Smooth muscle cell (in vitro differentiated cells): ENCODE measurements around the gene DAAM2. TPM values are rescaled to one million over a fixed set of nuclear protein-coding genes. Genes with fewer than 3 reads are reported as not detected.

Source experiments
- DNase-seq: peaks from one replicate; lab custom pipeline; 2025; ENCODE audit not compliant: unreplicated experiment; lab: John Stamatoyannopoulos, UW
- H2AFZ ChIP-seq: fragments of 200-600 bp; sonication (generic); 2 replicates; pipeline ENCODE4 v1.6.0; 2016; ENCODE audit warnings: antibody characterized with exemption, low read depth, mild to moderate bottlenecking
- H3F3A ChIP-seq: fragments of 200-600 bp; sonication (generic); 2 replicates; pipeline ENCODE4 v1.6.0; 2017; ENCODE audit warnings: antibody characterized with exemption, low read depth
- H3K27ac ChIP-seq: fragments of 200-600 bp; sonication (generic); 2 replicates; pipeline ENCODE4 v1.5.1; 2016; ENCODE audit warnings: low read depth, mild to moderate bottlenecking
- H3K27me3 ChIP-seq: fragments of 200-600 bp; sonication (generic); 2 replicates; pipeline ENCODE4 v1.6.1; 2016; ENCODE audit warnings: low read depth, mild to moderate bottlenecking
- H3K36me3 ChIP-seq: fragments of 200-600 bp; sonication (generic); 2 replicates; pipeline ENCODE4 v1.5.1; 2016; ENCODE audit warnings: low read depth
- H3K4me1 ChIP-seq: fragments of 200-600 bp; sonication (generic); 2 replicates; pipeline ENCODE4 v1.5.1; 2016; ENCODE audit warnings: low read depth
- H3K4me2 ChIP-seq: fragments of 200-600 bp; sonication (generic); 2 replicates; pipeline ENCODE4 v1.6.0; 2016; ENCODE audit warnings: mild to moderate bottlenecking
- H3K4me3 ChIP-seq: fragments of 200-600 bp; sonication (generic); 2 replicates; pipeline ENCODE4 v1.5.1; 2016; ENCODE audit warnings: mild to moderate bottlenecking
- H3K79me2 ChIP-seq: fragments of 200-600 bp; sonication (generic); 2 replicates; pipeline ENCODE4 v1.6.0; 2016; ENCODE audit warnings: low read depth, mild to moderate bottlenecking
- H3K9ac ChIP-seq: fragments of 200-600 bp; sonication (generic); 2 replicates; pipeline ENCODE4 v1.6.0; 2016; ENCODE audit warnings: low read depth
- H3K9me3 ChIP-seq: fragments of 200-600 bp; sonication (generic); replicated peaks from 2 replicates; pipeline ENCODE4 v1.5.1; 2016; ENCODE audit warnings: low read depth
- H4K20me1 ChIP-seq: fragments of 200-600 bp; sonication (generic); 2 replicates; pipeline ENCODE4 v1.6.0; 2016; ENCODE audit warnings: low read depth
- WGBS: methylation state at CpG from one replicate; pipeline ENCODE4 v1.1.7; 2016; ENCODE audit warnings: low lambda C conversion rate; 5-methylcytosine and 5-hydroxymethylcytosine counted together
- polyA plus RNA-seq: library from polyadenylated mRNA; unstranded; fragments of >200 nt; fragmentation: Nextera tagmentation; extraction: Ambion mirVana; gene quantifications from 2 replicates; pipeline ENCODE4 v1.2.1, GENCODE V29; 2016
- total RNA-seq: library from RNA; depleted of rRNA; stranded (reverse); fragments of >200 nt; gene quantifications from 2 replicates; pipeline ENCODE4 v1.2.3, GENCODE V29; 2014
- TF ChIP-seq, protein P1 (sequence below): fragments of 200-600 bp; sonication (generic); IDR thresholded peaks from 2 replicates; pipeline ENCODE4 v1.5.1; 2017; ENCODE audit warnings: borderline replicate concordance, mild to moderate bottlenecking, antibody characterized with exemption; ENCODE audit not compliant: insufficient read depth, poor library complexity, severe bottlenecking

Gene DAAM2
- total and polyA plus RNA-seq, 2 experiments from 2014 or later: 26.5 to 29.8 TPM

DNA sequence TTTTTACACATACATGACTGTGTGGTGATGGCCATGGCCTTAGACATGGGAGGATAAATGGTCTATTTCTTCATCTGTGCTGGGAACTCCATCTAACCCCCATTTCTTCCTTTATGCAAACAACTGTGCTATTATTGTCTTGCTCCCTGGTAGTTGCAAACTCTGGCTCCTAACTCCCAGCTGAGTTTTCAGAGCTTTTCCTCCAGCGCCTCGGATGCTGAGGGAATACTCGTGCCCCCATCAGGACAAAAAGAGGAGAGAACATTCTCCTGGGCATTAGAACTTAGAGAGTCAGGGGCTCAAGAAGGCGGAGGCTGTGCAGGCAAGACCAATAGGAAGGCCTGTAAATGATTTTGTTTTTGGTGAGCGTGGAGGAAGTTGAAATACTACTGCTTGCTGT lies 2.1 kb downstream of the DAAM2 start:
- WGBS: 77% methylated on average over 5 of the region's 5 CpGs
- Histone ChIP-seq H3F3A (peaks cover 4% of the 10 kb centered on the region), H3K4me2 (peak overlapping the region; percentile 96), H3K79me2 (peaks cover 51% of the 10 kb centered on the region), H3K4me3 (peak overlapping the region; percentile 77), H2AFZ (no peak overlapping the region), H3K9me3 (no peaks in the 10 kb centered on the region), H3K36me3 (no peaks in the 10 kb centered on the region), H3K4me1 (peaks cover 4% of the 10 kb centered on the region), H3K9ac (no peak overlapping the region), H4K20me1 (no peaks in the 10 kb centered on the region), H3K27ac (no peak overlapping the region), H3K27me3 (no peaks in the 10 kb centered on the region)
- no peak for DNase-seq
- TF ChIP-seq, protein P1, sequence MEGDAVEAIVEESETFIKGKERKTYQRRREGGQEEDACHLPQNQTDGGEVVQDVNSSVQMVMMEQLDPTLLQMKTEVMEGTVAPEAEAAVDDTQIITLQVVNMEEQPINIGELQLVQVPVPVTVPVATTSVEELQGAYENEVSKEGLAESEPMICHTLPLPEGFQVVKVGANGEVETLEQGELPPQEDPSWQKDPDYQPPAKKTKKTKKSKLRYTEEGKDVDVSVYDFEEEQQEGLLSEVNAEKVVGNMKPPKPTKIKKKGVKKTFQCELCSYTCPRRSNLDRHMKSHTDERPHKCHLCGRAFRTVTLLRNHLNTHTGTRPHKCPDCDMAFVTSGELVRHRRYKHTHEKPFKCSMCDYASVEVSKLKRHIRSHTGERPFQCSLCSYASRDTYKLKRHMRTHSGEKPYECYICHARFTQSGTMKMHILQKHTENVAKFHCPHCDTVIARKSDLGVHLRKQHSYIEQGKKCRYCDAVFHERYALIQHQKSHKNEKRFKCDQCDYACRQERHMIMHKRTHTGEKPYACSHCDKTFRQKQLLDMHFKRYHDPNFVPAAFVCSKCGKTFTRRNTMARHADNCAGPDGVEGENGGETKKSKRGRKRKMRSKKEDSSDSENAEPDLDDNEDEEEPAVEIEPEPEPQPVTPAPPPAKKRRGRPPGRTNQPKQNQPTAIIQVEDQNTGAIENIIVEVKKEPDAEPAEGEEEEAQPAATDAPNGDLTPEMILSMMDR: no peak

DNA sequence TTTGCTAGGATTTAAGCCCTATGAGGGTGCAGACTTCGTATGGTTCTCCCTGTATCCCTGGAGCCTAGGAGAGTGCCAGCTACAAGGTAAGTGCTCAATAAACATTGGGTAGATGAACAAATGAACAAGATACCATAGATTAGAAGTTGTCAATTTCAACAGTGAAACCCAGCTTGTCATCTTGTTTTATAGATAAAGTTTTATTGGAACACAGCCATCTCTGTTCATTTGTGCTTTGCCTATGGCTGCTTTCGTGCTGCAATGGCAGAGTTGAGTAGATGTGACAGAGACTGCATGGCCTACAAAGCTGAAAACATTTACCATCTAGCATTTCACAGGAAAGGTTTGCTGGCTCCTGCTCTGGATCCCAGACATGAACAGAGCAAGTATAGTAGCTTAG lies 5.6 kb downstream of the DAAM2 start:
- H3K27me3 ChIP-seq: no peaks in the 10 kb centered on the region
- H3K27ac ChIP-seq: no peak overlapping the region
- H3K9me3 ChIP-seq: no peaks in the 10 kb centered on the region
- peaks cover 61% of the 10 kb centered on the region for H3K79me2 ChIP-seq
- H3K4me3 ChIP-seq: no peak overlapping the region
- no peak overlapping the region for H3K4me2 ChIP-seq
- no peaks in the 10 kb centered on the region for H3K4me1 ChIP-seq
- no peaks in the 10 kb centered on the region for H4K20me1 ChIP-seq
- 91% methylated on average over 2 of the region's 2 CpGs for WGBS
- no peak overlapping the region for H3K9ac ChIP-seq
- no peak overlapping the region for H2AFZ ChIP-seq
- TF ChIP-seq, protein P1: no peak
- no peak for DNase-seq
- H3F3A ChIP-seq: no peaks in the 10 kb centered on the region
- no peaks in the 10 kb centered on the region for H3K36me3 ChIP-seq

DNA sequence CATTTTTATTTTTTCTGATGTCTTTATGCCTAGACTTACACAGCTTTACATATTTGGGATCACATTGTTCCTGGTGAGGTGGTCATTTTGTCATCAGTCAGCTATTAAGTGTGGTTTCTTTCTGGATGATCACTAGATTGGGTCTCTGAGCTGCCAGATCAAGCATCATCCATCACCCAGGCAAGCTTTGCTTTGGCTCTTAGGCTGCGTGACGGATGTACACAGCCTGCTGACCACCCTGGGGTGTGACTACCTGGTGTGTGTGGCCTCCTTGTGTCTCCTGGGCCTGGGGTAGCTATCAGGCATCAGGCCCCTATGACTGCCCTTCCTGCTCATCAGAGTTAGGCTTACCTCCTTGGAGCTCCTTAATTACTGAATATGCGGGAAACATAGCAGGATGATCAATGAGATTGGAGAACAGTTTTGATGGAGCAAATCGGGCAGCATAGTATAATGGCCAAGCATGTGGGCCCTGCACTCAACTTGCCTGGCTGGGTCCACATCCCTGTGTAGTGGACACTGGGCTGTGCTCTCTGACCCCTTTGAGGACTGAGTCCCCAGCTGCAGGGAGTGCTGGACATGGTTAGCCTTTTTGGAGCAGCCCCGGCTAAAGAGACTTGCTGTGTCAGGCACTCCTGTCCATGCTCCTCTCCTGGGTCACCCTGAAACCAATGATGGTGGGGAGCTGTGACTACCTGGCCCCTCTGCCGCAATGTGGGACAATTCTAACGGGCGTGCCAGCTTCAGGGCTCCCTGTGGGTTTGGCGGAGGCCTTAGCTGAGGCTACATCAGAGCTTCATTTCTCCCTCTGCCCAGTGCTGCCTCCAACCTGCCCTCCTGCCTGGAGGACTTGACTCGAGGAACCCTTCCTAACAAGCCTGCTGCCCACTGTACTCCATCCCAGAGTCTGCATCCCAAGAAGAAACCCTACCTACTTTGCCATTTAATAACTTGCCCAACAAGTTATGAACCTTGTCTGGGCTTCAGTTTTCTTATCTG lies 8.2 kb downstream of the DAAM2 start:
- no peaks in the 10 kb centered on the region for H3K4me1 ChIP-seq
- H3F3A ChIP-seq: no peaks in the 10 kb centered on the region
- DNase-seq: no peak
- H3K36me3 ChIP-seq: no peaks in the 10 kb centered on the region
- H3K4me3 ChIP-seq: no peak overlapping the region
- H2AFZ ChIP-seq: no peak overlapping the region
- TF ChIP-seq, protein P1: no peak
- no peaks in the 10 kb centered on the region for H3K27me3 ChIP-seq
- peaks cover 11% of the 10 kb centered on the region for H4K20me1 ChIP-seq
- H3K79me2 ChIP-seq: peaks cover 37% of the 10 kb centered on the region
- no peak overlapping the region for H3K27ac ChIP-seq
- no peak overlapping the region for H3K4me2 ChIP-seq
- H3K9ac ChIP-seq: no peak overlapping the region
- no peaks in the 10 kb centered on the region for H3K9me3 ChIP-seq
- 95% methylated on average over 10 of the region's 10 CpGs for WGBS
